GM19372 (cell line): ENCODE data around the gene HECW1.
"Not testable (repeated sequence)": the region's sequence is repeated elsewhere in the genome, so short reads cannot be mapped to it uniquely, and the experiment has no call there.

Experiments used
- ATAC-seq: cut with Tn5 transposase; IDR thresholded peaks from one replicate; pipeline ENCODE4 v1.9.1; 2021; ENCODE audit warnings: mild to moderate bottlenecking, low read depth, moderate library complexity; ENCODE audit not compliant: unreplicated experiment

Gene HECW1

DNA sequence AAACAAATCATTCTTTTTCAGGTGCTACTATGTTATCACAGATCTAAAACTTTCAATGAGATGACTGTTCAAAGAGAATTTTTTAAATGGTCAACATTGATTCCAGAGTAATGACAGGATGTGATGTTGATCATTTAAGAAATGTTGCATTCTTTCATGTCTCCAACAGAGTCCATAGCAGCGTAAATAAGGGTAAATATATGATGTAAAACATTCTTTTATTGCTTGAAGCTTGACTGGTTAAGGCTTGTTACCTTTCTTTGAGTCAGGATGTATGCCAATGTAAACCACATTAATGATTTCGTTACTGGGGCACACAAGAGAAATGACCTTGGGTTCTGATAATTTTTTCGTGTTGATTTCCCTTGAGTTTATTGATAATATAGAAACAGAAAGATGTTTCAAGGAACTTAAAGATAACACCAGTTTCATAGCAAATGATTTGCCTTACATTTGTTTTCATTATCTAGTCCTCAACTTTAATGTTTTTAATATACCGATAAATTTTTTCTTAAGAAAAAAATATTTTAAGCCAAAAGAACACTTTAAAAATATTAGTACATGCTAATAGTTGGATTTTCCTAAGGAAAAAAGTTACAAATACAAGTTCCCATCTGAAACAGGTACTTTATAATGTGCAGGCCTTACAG lies 473.9 kb downstream of the HECW1 start:
- ATAC-seq = no peak

DNA sequence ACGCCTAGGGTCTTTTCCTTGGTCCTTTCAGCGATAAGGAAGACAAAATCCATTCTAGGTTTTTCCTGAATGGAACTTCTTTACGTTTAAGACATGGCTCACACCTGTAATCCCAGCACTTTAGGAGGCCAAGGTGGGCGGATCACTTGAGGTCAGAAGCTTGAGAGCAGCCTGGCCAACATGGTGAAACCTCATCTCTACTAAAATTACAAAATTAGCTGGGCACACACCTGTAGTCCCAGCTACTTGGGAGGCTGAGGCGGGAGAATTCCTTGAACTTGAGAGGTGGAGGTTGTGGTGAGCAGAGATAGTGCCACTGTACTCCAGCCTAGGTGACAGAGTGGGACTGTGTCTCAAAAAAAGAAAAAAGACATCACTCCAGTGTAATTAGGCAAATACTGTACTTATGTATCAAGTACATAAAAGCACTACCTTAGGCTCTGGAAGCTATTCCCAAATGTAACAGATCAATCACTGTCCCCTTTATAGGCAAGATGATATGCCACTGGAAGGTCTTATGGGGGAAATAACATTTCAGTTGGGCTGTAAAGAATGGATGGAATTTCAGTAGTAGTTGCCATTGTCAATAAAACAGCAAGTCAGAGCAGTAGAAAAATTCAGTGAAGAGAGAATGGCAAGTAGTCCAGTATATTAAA lies 476.2 kb downstream of the HECW1 start:
- ATAC-seq = no peak

DNA sequence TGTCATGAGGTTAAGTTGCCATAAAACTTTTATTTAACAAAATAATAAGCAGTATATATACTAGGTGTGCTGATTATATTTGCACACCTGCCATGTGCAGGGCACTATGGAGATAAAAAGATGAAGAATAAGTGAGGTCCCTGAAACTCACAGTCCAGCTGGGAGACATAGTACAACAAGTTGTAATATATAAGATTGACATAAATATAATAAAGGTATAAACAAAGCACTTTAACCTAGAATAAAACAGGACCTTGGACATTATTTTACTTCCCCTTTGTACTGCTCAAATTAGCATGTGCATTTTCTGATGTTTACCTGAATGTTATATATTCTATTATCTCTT lies 476.7 kb downstream of the HECW1 start:
- no peak for ATAC-seq

DNA sequence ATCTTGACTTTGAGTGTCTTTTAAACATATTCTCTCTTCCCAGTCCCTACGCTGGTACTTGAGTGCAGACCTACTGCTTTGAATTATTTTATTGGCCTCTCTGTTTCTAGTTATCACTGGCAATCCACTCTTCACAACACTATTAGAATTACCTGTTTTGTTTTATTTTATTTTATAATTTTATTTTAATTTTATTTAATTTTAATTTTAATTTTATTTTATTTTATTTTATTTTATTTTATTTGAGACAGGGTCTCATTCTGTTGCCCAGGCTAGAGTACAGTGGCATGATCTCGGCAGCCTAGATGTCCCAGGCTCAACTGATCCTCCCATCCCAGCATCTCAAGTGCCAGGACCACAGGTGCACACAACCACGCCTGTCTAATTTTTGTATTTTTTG lies 477.3 kb downstream of the HECW1 start:
- no peak for ATAC-seq

DNA sequence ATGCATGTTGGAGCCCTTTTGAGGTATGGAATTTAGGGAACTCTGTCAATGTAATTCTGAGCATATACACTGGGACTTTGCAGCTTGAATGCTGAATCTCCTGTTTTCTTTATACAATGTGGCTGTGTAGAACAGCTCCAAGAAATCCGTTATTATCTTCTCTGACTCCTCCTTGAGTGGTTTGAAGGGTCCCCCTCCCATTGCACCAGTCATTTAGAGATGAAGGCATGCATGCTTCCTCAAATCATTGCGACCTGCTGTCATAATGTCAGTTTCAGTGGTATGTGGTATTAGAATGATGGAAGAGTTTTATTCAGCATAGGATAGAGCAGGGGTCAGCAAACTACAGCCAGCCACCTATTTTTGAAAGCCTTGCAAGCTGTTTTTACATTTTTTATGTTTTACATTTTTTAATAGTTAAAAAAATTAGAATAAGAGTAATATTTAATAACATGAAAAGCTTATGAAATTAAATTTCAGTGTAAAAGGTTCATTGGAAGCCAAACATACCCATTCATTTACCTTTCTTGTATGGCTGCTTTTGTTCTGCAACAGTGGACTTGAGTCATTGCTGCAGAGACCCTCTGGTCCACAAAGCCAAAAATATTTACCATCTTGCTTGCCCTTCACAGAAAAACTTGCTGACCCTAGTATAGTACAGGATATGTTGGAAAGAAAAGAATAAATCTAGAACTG lies 478.6 kb downstream of the HECW1 start:
- peak; percentile 65 for ATAC-seq

DNA sequence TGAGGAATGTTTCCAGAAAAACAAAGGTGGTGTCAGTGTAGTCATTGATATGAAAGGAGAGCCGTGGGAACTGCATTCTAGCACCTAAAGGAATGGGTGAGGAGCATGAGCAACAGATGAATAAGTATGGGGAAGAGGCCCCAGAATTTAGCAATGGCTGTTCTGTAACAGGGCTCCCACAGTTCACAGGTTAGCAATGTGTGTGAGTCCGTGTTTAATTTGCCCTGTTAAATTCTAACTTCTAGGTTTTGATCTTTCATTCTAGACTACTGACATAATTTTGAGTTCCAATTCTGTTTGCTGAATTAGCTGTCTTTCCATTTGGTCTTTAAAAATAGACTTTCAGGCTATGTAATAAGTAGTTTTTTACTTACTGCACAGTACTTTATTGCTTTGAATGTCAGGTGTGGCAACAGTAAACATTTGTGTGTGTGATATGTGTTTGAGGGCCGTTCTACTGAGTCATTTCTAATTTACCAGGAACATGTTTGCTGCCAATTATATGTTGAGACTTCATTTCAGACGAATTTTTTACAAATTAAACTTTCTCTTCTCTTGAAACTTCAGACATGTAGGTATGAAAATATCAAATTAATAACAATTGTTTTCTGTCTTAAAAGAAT lies 479.2 kb downstream of the HECW1 start:
- ATAC-seq = no peak

DNA sequence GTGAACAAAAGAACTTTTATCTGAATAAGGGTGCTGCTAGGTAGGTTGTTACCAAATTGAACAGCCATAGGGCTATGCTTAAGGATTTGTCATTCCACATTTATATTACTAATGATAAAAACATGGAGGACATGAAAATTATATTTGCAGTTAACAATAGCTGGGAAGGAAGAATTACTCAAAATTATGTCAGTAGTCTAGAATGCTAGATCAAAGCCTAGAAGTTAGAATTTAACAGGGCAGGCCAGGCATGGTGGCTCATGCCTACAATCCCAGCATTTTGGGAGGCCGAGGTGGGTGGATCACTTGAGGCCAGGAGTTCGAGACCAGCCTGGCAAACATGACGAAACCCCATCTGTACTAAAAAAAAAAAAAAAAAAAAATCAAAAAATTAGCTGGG lies 479.9 kb downstream of the HECW1 start:
- no peak for ATAC-seq

DNA sequence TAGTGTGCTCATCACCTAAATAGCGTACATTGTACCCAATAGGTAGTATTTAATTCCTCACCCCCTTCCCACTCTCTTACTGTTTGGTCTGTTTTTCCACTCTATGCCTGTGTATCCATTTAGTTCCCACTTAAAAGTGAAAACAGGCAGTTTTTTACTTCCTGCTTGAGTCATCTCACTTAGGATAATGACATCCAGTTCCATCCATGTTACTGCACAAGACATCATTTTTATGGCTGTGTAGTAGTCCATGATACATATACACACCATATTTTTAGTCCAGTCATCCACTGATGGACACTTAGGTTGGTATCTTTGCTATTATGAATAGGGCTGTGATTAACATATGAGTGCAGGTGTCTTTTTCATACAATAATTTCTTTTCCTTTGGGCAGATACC lies 480.6 kb downstream of the HECW1 start:
- no peak for ATAC-seq

DNA sequence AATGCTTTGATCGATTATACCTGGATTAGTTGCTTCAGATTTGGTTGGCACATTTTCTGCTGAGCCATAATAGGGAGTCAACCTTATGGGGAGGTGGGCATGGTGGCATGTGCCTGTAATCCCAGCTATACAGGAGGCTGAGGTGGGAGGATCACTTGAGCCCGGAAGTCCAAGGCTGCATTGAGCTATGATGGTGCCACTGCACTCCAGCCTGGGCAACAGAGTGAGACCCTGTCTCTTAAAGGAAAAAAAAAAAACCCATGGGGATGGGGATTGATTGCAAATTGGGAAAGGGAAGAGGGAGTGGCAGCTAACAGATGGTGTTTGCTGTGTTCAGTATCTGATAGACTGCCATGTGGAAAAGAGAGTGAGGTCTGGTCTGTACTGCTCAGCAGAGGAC lies 481.6 kb downstream of the HECW1 start:
- ATAC-seq = no peak

DNA sequence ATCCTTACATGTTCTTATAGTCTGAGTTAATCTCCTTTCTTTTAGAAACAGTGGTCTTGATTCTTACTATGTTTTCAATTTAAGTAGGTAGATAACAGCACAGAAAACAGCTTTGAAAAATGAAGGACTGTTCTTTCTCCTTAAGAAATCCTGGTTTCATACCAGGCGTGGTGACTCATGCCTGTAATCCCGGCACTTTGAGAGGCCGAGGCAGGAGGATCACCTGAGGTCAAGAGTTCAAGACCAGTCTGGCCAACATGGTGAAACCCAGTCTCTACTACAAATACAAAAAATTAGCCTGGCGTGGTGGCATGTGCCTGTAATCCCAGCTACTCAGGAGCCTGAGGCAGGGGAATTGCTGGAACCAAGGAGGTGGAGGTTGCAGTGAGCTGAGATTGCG lies 484.0 kb downstream of the HECW1 start:
- not testable (repeated sequence) for ATAC-seq

DNA sequence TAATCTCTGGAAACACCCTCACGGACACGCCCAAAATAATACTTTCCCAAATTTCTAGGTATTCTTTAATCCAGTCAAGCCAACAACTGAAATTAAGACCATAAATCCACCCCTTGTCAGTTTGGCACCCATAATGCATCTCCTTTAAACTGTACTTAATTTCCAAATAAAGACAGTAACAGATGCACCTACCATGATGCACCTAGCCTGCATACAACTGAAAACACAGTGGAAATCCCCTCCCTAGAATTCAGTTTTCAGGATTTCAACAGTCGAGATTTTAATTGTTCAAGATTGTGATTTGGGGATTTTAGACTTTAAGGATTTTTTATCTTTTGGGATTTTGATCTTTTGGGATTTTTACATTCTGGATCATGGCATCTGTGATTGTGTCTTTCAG lies 487.6 kb downstream of the HECW1 start:
- no peak for ATAC-seq

DNA sequence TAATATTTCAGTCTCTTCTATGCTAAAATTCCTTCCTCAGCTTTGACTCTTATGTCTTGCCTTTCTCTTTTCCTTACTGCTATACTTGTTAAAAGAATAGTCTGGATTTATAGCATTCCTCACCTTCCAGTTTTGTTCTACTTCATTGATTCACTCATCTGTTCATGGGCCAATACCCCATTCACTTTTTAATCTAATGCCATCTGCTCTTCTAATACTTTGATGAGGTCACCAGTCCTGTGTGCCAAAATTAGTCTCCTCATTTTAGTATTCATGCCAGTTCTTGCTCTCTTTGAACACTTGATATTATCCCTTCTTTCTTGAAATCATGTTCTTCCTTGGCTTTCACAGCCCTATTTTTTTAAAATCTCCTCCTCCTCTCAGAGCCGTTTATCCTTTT lies 489.8 kb downstream of the HECW1 start:
- ATAC-seq = no peak

DNA sequence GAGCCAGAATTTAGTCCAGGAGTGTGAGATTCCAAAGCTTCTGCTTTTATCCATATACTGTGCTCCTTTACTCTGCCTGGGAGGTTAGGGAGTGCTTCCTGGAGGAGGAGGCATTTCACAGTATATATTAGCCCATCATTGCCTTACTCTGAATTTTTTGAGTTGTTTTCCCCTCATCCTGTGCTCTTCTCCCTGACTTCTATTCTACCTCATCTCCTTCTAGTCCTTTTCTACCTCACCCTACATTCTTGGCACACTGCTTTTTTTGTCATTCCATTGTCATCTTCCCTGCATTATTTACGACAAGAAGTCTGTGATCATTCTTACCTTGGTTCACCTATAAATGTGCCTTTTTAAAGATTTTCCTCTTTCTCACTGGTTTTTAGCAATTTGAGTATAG lies 491.8 kb downstream of the HECW1 start:
- no peak for ATAC-seq

DNA sequence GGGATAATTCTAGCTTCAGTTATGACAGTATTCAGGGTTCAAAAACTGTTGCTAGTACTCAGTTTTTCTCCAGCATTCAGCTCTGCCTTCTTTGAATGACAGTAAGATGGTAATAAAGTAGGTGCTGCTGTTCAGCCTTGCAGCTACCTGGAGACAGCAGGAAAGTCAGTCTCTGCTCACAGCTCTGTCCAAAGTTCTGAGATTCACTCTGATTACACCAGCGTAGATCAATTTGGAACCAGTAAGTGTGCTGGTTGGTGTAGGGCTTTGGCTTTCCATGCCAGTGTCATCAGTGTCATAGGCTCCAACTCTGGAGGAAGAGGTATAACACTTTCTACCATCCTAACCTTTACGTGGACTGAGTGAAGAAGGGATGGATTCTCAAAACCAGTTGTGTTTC lies 496.6 kb downstream of the HECW1 start:
- no peak for ATAC-seq

DNA sequence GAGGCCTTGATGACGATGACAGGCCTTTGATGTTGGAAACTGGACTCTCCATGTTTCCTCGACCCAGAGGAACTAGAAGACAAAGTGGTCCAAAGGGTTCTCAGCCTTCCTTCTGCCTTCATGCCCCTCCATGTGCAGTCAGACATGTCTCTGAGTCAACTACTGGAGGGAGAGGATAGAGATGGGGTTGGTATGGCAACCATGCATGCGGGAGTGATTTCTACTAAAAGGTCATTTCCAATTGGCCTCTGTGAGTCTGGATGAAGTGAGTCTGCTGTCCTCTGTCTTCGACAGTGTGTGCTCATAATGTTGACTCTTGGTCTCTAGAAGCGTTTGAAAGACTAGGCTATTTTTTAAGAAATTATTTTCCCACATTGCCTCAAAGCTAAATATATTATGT lies 499.7 kb downstream of the HECW1 start:
- ATAC-seq = no peak

DNA sequence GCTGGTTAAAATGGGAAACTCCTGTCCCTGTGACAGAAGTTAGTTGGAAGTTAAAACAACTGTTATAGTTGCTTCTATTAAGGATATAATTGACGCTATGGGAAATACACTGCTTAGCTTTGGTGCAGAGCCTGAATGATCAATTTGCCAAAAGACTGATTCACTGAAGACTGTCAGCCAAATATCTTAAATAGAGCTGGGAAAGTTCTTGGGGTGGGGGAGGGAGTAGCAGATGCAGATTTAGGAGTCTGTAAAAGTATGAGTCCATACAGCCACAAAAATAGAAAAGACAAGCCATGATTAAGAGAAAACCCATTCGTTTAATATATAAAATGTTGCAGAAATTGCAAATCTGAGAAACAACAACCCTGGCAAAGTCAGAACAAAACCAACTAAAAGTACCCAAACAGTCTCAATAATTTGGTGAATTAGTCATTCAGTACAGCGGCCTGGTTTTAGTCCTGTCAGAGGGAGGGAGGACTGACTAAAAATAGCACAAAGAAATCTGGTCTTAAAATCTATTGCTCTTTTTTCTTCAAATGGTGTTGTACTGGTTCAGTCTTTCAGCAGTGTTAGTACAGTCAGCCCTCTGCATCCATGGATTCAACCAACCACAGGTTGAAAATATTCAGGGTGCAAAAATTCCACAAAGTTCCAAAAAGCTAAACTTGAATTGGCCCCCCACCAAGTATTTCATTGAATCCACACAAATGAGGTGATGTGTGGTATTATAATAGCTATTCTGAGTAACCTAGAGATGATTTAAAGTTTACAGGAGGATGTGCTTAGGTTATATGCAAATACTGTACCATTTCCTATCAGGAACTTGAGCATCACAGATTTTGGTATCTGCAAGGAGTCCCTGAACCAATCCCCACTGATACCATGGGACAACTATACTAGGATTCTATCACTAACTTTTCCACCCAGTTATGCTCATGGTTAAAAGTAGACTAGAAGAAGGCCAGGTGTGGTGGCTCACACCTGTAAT lies 500.4 kb downstream of the HECW1 start:
- ATAC-seq = no peak
